ENCODE measurements around the gene NPLOC4.

GRCh38 chr17:81528651-81529436 is 108.1 kb downstream of the NPLOC4 start:
- TF ChIP-seq TAF1 (conservative IDR thresholded peaks at IDR 0.05) (no peak), CTCF (IDR thresholded peaks at IDR 0.05; ENCODE audit: low read depth, low read length, missing input control) (no peak), SP1 (IDR thresholded peaks at IDR 0.05) (no peak), RAD21 (IDR thresholded peaks at IDR 0.05) (no peak), JUND (IDR thresholded peaks at IDR 0.05) (no peak)
